Trophoblast cell (in vitro differentiated cells and primary cell): ENCODE results near the gene CARNS1.

Experiments
- DNase-seq, 2 donors: peaks; one replicate each; pipeline ENCODE4 v3.0.0-alpha.2; 2016
- H2AFZ ChIP-seq: 2 replicates; pipeline ENCODE4 v1.6.1; 2013; ENCODE audit warnings: low read length, moderate library complexity, mild to moderate bottlenecking; ENCODE audit not compliant: insufficient read depth, poor library complexity
- H2AK5ac ChIP-seq: 2 replicates; pipeline ENCODE4 v1.6.1; 2013; ENCODE audit warnings: mild to moderate bottlenecking, low read length
- H2BK120ac ChIP-seq: 2 replicates; pipeline ENCODE4 v1.6.1; 2013; ENCODE audit warnings: low read length, mild to moderate bottlenecking, moderate library complexity; ENCODE audit not compliant: insufficient read depth, poor library complexity
- H2BK12ac ChIP-seq: 2 replicates; pipeline ENCODE4 v1.6.1; 2013; ENCODE audit warnings: mild to moderate bottlenecking, low read length, moderate library complexity
- H2BK5ac ChIP-seq: 2 replicates; pipeline ENCODE4 v1.6.1; 2013; ENCODE audit warnings: low read length, low read depth, moderate library complexity, mild to moderate bottlenecking; ENCODE audit not compliant: poor library complexity
- H3K14ac ChIP-seq: 2 replicates; pipeline ENCODE4 v1.6.1; 2013; ENCODE audit warnings: mild to moderate bottlenecking, low read length
- H3K18ac ChIP-seq: 2 replicates; pipeline ENCODE4 v1.6.1; 2013; ENCODE audit warnings: mild to moderate bottlenecking, low read length
- H3K23ac ChIP-seq: 2 replicates; pipeline ENCODE4 v1.6.1; 2013; ENCODE audit warnings: low read length
- H3K27ac ChIP-seq: 2 replicates; pipeline ENCODE4 v1.5.1; 2013; ENCODE audit warnings: low read depth, mild to moderate bottlenecking, inconsistent platforms, low read length, moderate library complexity
- H3K27me3 ChIP-seq: 2 replicates; pipeline ENCODE4 v1.6.1; 2013; ENCODE audit warnings: inconsistent platforms, mild to moderate bottlenecking, low read length, moderate library complexity; ENCODE audit not compliant: insufficient read depth
- H3K36me3 ChIP-seq, 2 experiments: 1 replicate in 1 of 2; 2 replicates in 1 of 2; pipeline ENCODE4 v1.6.1; 2013; ENCODE audit warnings: low read length in 2 of 2, mild to moderate bottlenecking in 2 of 2, moderate library complexity in 1 of 2; ENCODE audit not compliant: insufficient read depth in 2 of 2, control insufficient read depth in 1 of 2
- H3K4ac ChIP-seq: 2 replicates; pipeline ENCODE4 v1.6.1; 2013; ENCODE audit warnings: low read depth, mild to moderate bottlenecking, low read length, moderate library complexity
- H3K4me1 ChIP-seq, 2 experiments: 1 replicate in 1 of 2; 2 replicates in 1 of 2; pipeline ENCODE4 v1.6.1; 2013; ENCODE audit warnings: low read length in 2 of 2, mild to moderate bottlenecking in 2 of 2, moderate library complexity in 1 of 2; ENCODE audit not compliant: insufficient read depth in 2 of 2, control insufficient read depth in 1 of 2
- H3K4me2 ChIP-seq: 2 replicates; pipeline ENCODE4 v1.6.1; 2013; ENCODE audit warnings: inconsistent platforms, mild to moderate bottlenecking, low read length, moderate library complexity
- H3K4me3 ChIP-seq: 2 replicates; pipeline ENCODE4 v1.5.1; 2013; ENCODE audit warnings: mild to moderate bottlenecking, low read depth, low read length, inconsistent platforms
- H3K79me1 ChIP-seq: one replicate; pipeline ENCODE4 v1.6.1; 2013; ENCODE audit warnings: low read length
- H3K79me2 ChIP-seq: 2 replicates; pipeline ENCODE4 v1.6.1; 2013; ENCODE audit warnings: low read length, mild to moderate bottlenecking; ENCODE audit not compliant: control insufficient read depth, insufficient read depth, poor library complexity
- H3K9ac ChIP-seq: 2 replicates; pipeline ENCODE4 v1.6.1; 2013; ENCODE audit warnings: mild to moderate bottlenecking, low read length
- H3K9me3 ChIP-seq: 2 replicates; pipeline ENCODE4 v1.6.1; 2013; ENCODE audit warnings: low read depth, mild to moderate bottlenecking, control low read depth, inconsistent platforms, low read length; ENCODE audit not compliant: insufficient read depth
- H4K12ac ChIP-seq: 2 replicates; pipeline ENCODE4 v1.6.1; 2013; ENCODE audit warnings: low read depth, mild to moderate bottlenecking, low read length, moderate library complexity
- H4K8ac ChIP-seq: 2 replicates; pipeline ENCODE4 v1.6.1; 2013; ENCODE audit warnings: low read depth, mild to moderate bottlenecking, low read length, moderate library complexity
- H4K91ac ChIP-seq: one replicate; pipeline ENCODE4 v1.6.1; 2013; ENCODE audit warnings: low read depth, mild to moderate bottlenecking, low read length, moderate library complexity
- WGBS: extraction: QIAGEN DNeasy Blood & Tissue Kit; methylation state at CpG from one replicate; pipeline ENCODE4 v1.1.7; 2013; ENCODE audit warnings: missing lambda C conversion rate; ENCODE audit not compliant: insufficient read length, insufficient coverage; ENCODE audit errors: extremely low coverage; 5-methylcytosine and 5-hydroxymethylcytosine counted together

CARNS1 gene

DNA sequence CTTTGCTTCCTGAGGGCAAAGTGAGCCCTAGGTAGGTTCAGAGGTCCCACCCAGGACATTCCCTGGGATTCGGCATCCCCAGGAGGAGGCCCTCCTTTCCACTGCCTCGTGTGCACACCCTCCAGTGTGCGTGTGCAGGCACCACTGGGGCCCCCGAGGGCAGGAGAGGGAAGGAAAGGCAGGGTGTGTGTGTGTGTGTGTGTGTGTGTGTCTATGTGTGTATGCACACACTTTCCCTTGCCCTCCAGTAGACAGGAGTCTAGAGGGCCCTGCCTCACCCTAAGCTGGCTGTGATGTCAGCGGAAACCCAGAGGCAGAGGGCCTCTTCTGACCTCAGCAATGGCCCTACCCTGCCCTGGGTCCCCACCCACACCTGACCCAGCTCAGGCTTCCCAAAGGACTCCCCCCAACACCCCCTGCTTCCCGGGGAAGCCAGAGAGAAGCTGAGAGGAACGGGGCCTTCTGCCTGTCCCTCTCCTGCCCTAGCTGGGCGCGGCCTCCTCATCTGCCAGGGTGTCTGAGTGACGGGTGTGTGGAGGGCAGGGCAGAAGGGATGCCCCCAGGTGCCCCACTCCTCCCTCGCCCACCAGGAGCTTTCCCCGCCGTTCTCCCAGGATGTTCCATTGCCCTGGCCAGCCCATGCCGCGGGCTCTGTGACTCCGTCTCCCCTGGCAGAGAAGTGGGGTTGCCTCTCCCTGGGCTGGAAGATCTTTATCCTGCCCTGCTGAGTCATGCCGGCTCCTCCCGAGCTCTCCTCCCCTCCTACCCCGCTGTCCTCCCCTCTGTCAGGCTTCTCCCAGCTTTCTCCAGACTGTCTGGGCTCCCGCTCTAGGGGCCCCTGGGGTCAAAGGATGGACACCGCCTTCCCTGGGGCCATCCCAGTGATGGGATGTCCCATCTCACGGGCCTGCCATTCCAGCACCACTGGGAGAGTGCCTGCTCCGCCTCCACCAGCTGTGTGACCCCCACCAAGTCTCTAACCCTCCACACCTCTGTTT lies 36.1 kb upstream of the CARNS1 start:
- Histone ChIP-seq H3K4me2 (no peak overlapping the region), H3K79me2 (no peaks in the 10 kb centered on the region), H3K4ac (no peak overlapping the region), H3K9me3 (peaks cover 1% of the 10 kb centered on the region), H3K4me3 (no peak overlapping the region), H3K4me1 (peaks cover 16 to 23% of the 10 kb centered on the region in 2 experiments), H3K27me3 (peaks cover 15% of the 10 kb centered on the region), H2AFZ (peak overlapping the region; percentile 49), H2BK5ac (peak overlapping the region; percentile 14), H4K8ac (peak overlapping the region; percentile 34), H3K23ac (no peak overlapping the region), H2BK12ac (peak overlapping the region; percentile 54), H3K79me1 (peaks cover 12% of the 10 kb centered on the region), H3K18ac (no peak overlapping the region), H3K14ac (peak overlapping the region; percentile 46), H4K91ac (peak overlapping the region; percentile 59), H2BK120ac (no peak overlapping the region), H3K9ac (no peak overlapping the region), H2AK5ac (peak overlapping the region; percentile 85), H3K27ac (no peak overlapping the region), H4K12ac (no peak overlapping the region), H3K36me3 (no peaks in the 10 kb centered on the region)
- no CpG with 5 or more reads among the region's 23 CpGs for WGBS
- no peak for DNase-seq

DNA sequence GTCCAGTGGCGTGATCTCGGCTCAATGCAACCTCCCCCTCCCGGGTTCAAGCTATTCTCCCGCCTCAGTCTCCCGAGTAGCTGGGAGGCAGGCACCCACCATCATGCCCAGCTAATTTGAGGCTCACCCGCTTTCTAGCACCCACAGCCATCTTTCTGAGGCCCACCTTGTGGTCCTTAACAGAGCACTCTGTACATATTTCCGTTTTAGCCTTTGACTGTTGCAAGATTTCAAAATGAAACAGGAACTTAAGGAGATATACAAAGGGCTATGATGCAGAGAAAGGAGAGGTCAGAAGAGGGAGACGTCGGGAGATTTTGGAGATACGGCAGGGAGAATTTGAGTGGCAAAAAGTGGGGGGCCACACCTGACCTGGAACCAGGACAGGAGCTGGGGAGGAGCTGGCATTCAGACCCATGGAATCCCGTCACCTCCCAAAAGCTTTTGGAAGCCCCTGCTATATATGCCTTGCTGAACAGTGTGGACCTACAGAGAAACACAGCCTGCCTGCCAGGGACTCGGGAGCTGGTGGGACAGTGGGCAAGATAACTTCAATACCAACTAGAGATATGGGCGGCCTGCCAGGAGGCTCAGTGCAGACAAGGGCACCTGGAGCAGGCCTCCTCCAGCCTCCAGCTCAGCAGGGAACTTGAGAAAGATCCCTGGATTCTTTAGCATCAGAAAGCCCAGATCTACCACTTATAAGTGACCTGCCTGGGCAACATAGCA lies 34.1 kb upstream of the CARNS1 start:
- Histone ChIP-seq H2AFZ (no peak overlapping the region), H2BK5ac (no peak overlapping the region), H3K4me1 (peaks cover 10 to 15% of the 10 kb centered on the region in 2 experiments), H2BK12ac (no peak overlapping the region), H4K12ac (no peak overlapping the region), H3K4ac (no peak overlapping the region), H3K23ac (no peak overlapping the region), H3K79me2 (no peaks in the 10 kb centered on the region), H4K8ac (no peak overlapping the region), H3K4me2 (no peak overlapping the region), H3K18ac (no peak overlapping the region), H3K9ac (no peak overlapping the region), H3K14ac (no peak overlapping the region), H3K27ac (no peak overlapping the region), H2AK5ac (no peak overlapping the region), H3K27me3 (peaks cover 9% of the 10 kb centered on the region), H3K79me1 (peaks cover 7% of the 10 kb centered on the region), H3K36me3 (no peaks in the 10 kb centered on the region), H3K9me3 (peaks cover 1% of the 10 kb centered on the region), H2BK120ac (no peak overlapping the region), H4K91ac (no peak overlapping the region), H3K4me3 (no peak overlapping the region)
- DNase-seq = peak in 1 of 2 donors; percentile 12
- WGBS = 100% methylated on average over 2 of the region's 13 CpGs

DNA sequence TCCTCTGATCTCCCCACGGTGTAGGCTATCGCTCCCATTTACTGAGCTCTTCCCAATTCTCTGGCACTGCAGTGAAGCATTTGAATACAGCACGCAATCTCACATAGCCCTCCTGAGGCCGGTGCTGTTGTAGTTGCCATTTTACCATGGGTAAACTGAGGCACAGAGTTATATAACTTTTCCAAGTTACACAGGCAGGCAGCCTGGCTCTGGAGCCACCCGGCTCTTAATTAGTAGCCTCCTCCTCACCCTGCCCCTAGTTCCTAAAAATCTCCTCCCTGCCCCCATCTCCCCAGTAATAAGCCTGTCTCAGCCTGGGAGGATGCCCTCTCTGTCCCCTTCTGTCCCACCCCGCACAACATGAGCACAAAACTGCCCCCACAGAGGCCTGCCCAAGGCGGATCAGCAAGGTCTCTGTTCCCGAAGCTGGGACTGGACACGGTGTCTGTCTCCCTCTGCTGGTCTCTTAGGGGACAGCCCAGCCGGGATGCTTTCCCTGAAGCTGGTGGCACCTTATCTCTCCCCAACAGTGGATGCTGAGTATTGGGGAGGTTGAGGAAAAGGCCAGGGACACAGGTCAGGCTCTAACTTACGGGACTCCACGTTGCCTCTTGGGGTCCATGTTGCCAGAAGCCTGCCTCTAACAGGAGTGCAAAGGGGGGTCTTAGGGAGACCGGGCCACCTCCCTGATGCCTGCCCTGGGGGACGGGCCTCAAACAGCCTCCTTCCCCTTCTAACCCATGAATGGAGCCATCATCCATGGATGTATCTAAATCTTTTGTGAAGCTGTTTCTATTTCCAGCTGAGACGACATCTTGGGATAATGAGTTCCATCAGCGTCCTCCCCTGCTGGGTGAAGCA lies 33.0 kb upstream of the CARNS1 start:
- H3K4me3 ChIP-seq = no peak overlapping the region
- no peak overlapping the region for H3K4me2 ChIP-seq
- no peak overlapping the region for H2AFZ ChIP-seq
- WGBS = no CpG with 5 or more reads among the region's 16 CpGs
- peaks cover 7% of the 10 kb centered on the region for H3K79me1 ChIP-seq
- no peak overlapping the region for H4K91ac ChIP-seq
- no peak overlapping the region for H3K9ac ChIP-seq
- no peak overlapping the region for H4K12ac ChIP-seq
- H3K4me1 ChIP-seq = peaks cover 13 to 15% of the 10 kb centered on the region in 2 experiments
- no peak overlapping the region for H2BK12ac ChIP-seq
- no peaks in the 10 kb centered on the region for H3K36me3 ChIP-seq
- H4K8ac ChIP-seq = no peak overlapping the region
- no peak overlapping the region for H2BK5ac ChIP-seq
- no peaks in the 10 kb centered on the region for H3K79me2 ChIP-seq
- H3K9me3 ChIP-seq = peaks cover 1% of the 10 kb centered on the region
- DNase-seq = peak; percentile 65 to 92
- no peak overlapping the region for H2BK120ac ChIP-seq
- H2AK5ac ChIP-seq = no peak overlapping the region
- no peak overlapping the region for H3K18ac ChIP-seq
- no peak overlapping the region for H3K14ac ChIP-seq
- H3K4ac ChIP-seq = no peak overlapping the region
- no peak overlapping the region for H3K27ac ChIP-seq
- no peaks in the 10 kb centered on the region for H3K27me3 ChIP-seq
- H3K23ac ChIP-seq = no peak overlapping the region

DNA sequence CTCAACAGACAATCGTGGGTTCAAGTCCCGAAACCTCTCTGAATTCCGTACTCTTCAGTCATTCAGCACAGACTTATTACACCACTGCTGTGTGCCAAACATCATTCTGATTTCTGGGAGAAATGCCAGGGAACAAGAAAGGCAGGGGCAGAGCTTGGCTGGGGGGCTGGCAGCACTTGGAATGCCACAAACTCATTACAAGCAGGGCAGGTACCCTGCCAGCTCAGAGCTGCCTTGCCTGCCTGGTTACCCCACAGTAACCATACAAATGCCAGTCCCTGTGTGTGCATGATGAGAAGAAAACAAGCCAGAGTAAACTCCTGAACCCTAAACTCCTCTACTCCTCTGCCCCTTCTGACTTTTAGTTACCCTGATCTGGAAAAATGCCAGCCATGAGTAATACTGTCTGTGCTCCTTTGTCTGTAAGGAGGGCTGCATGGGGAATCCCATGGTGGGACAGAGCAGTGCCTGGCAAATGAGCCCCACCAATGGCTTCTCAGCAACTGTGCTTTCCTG lies 30.6 kb upstream of the CARNS1 start:
- H3K4ac ChIP-seq = no peak overlapping the region
- H3K4me1 ChIP-seq = peaks cover 0 to 3% of the 10 kb centered on the region in 2 experiments
- H2AFZ ChIP-seq = no peak overlapping the region
- no peak overlapping the region for H4K12ac ChIP-seq
- WGBS = no CpG with 5 or more reads among the region's 3 CpGs
- H3K9me3 ChIP-seq = no peaks in the 10 kb centered on the region
- H3K79me2 ChIP-seq = no peaks in the 10 kb centered on the region
- no peak overlapping the region for H2AK5ac ChIP-seq
- H3K36me3 ChIP-seq = no peaks in the 10 kb centered on the region
- H3K4me3 ChIP-seq = no peak overlapping the region
- H2BK120ac ChIP-seq = no peak overlapping the region
- no peak overlapping the region for H2BK12ac ChIP-seq
- DNase-seq = no peak
- H3K27me3 ChIP-seq = no peaks in the 10 kb centered on the region
- H3K18ac ChIP-seq = no peak overlapping the region
- H3K23ac ChIP-seq = no peak overlapping the region
- H4K8ac ChIP-seq = no peak overlapping the region
- no peak overlapping the region for H2BK5ac ChIP-seq
- H3K9ac ChIP-seq = no peak overlapping the region
- no peaks in the 10 kb centered on the region for H3K79me1 ChIP-seq
- no peak overlapping the region for H3K4me2 ChIP-seq
- H4K91ac ChIP-seq = no peak overlapping the region
- no peak overlapping the region for H3K14ac ChIP-seq
- H3K27ac ChIP-seq = no peak overlapping the region
